HepG2 (cell line): ENCODE measurements around the gene PTPN5. TPM values are rescaled to one million over a fixed set of nuclear protein-coding genes. Genes with fewer than 3 reads are reported as not detected.

Experiments used
- ATF7 ChIP-seq, 2 experiments: fragments of 450-650 bp in 1 of 2; sonication (generic) in 1 of 2; formaldehyde crosslinking in 1 of 2; IDR thresholded peaks; 2 replicates each; pipeline versions ENCODE4 v1.4.0 to v1.6.1; 2016 to 2020; ENCODE audit warnings: antibody characterized with exemption in 1 of 2, mild to moderate bottlenecking in 1 of 2, missing genetic modification reagents in 1 of 2
- BHLHE40 ChIP-seq: IDR thresholded peaks from 2 replicates; pipeline ENCODE4 v1.6.1; 2011; ENCODE audit warnings: low read length, improper control_type of control experiment
- HNRNPL ChIP-seq: fragments of 200-400 bp; formaldehyde crosslinking; IDR thresholded peaks from 2 replicates; pipeline ENCODE4 v1.6.1; 2017; ENCODE audit warnings: mild to moderate bottlenecking, low read depth, low read length
- IRF2 ChIP-seq: IDR thresholded peaks from 2 replicates; pipeline ENCODE4 v1.6.1; 2018; ENCODE audit warnings: missing genetic modification reagents, missing compliant biosample characterization
- MAFF ChIP-seq: IDR thresholded peaks from 2 replicates; pipeline ENCODE4 v1.6.1; 2011; ENCODE audit warnings: low read depth, low read length, improper control_type of control experiment
- SAP130 ChIP-seq: IDR thresholded peaks from 2 replicates; pipeline ENCODE4 v1.6.1; 2016; ENCODE audit warnings: low read depth
- ZMYM2 ChIP-seq: sonication (generic); formaldehyde crosslinking; IDR thresholded peaks from 2 replicates; pipeline ENCODE4 v1.8.0; 2022; ENCODE audit warnings: mild to moderate bottlenecking, missing genetic modification reagents
- ZNF180 ChIP-seq: sonication (generic); formaldehyde crosslinking; IDR thresholded peaks from 2 replicates; pipeline ENCODE4 v1.4.0; 2020; ENCODE audit warnings: low read depth, missing genetic modification reagents, borderline replicate concordance
- ZNF20 ChIP-seq: sonication (generic); formaldehyde crosslinking; IDR thresholded peaks from 2 replicates; pipeline ENCODE4 v1.4.0; 2020; ENCODE audit warnings: mild to moderate bottlenecking, moderate library complexity, missing genetic modification reagents
- ZNF547 ChIP-seq: sonication (generic); formaldehyde crosslinking; IDR thresholded peaks from 2 replicates; pipeline ENCODE4 v1.5.1; 2020; ENCODE audit warnings: mild to moderate bottlenecking, missing genetic modification reagents
- ZNF891 ChIP-seq: sonication (generic); formaldehyde crosslinking; IDR thresholded peaks from 2 replicates; pipeline ENCODE4 v1.5.0; 2020; ENCODE audit warnings: mild to moderate bottlenecking, missing genetic modification reagents
- ZSCAN21 ChIP-seq: sonication (generic); formaldehyde crosslinking; IDR thresholded peaks from 2 replicates; pipeline ENCODE4 v1.8.0; 2022; ENCODE audit warnings: mild to moderate bottlenecking, missing genetic modification reagents, moderate library complexity, borderline replicate concordance
- polyA plus RNA-seq, 8 experiments: library from polyadenylated mRNA; depleted of rRNA in 3 of 8; stranded (reverse) in 7 of 8; unstranded in 1 of 8; fragments of >200 nt; fragmentation: Illumina TruSeq in 4 of 8; extraction: Trizol in 4 of 8; gene quantifications; 2 replicates each; pipeline versions ENCODE4 v1.2.1 to v1.2.3, GENCODE V29; 2011 to 2016; ENCODE audit warnings: low read depth in 4 of 8, missing spikeins in 1 of 8, mixed read lengths in 1 of 8; ENCODE audit not compliant: insufficient read depth in 1 of 8
- total RNA-seq, 5 experiments: library from RNA; depleted of rRNA; stranded (reverse); fragments of >200 nt; fragmentation: Illumina TruSeq; extraction: Trizol; gene quantifications; 2 replicates each; pipeline ENCODE4 v1.2.3, GENCODE V29; 2016; ENCODE audit warnings: low read depth in 1 of 5
- TF ChIP-seq, protein P1 (sequence below): sonication (generic); formaldehyde crosslinking; IDR thresholded peaks from 2 replicates; pipeline ENCODE4 v1.4.0; 2020; ENCODE audit warnings: missing genetic modification reagents
- TF ChIP-seq, protein P2 (sequence below): sonication (generic); formaldehyde crosslinking; IDR thresholded peaks from 2 replicates; pipeline ENCODE4 v1.4.0; 2020; ENCODE audit warnings: missing genetic modification reagents
- TF ChIP-seq, protein P3 (sequence below): sonication (generic); formaldehyde crosslinking; IDR thresholded peaks from 2 replicates; pipeline ENCODE4 v1.5.0; 2020; ENCODE audit warnings: mild to moderate bottlenecking, missing genetic modification reagents
- TF ChIP-seq, protein P4 (sequence below): sonication (generic); formaldehyde crosslinking; IDR thresholded peaks from 2 replicates; pipeline ENCODE4 v1.9.0; 2021; ENCODE audit warnings: mild to moderate bottlenecking, missing genetic modification reagents

PTPN5 gene
- total and polyA plus RNA-seq, 2 of the 13 experiments (the other 11 are each of a cell fraction or from before 2014, with no cell fraction given): not detected

DNA sequence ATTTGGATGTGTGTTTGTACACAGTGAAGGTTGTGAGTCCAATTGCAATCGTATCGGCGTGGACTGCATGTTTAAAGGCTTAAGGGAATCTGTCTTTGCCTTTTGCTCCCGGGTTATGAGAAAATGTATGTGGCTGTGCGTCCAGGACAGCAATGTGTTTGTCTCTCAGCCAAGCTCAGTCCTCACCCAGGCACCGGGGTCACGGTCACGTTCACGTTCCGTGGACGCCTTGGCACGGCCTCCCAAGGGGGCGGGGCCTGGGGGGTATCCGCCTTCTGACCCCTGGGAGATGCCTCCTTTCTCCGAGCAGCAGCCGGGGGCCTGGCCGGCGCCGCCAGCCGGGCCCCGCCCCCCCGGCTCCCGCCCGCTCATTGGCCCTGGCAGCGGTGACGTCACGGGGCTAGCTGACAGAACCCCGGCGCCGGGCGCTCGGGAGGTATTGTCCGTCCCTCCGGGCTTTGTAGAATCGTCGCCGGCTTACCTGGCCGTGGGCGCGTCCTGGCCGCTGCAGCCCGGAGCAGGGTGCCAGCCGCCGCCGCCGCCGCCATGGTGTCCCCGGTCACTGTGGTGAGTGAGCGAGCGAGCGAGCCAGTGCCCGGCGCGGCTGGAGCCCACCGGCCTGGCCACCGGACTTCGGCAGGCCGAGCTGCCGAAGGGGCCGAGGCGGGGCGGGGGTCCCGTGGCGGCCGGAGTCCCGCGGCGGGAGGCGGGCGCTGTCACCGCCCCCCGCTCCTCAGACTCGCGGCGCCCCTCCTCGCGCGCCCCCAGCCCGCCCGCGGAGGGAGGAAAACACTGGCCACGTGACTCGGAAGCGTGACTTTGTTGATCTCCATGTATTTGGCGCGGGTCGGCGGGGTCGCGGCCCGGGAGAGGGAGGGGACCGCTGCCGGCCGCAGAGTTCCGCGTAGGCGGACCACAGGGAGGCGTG lies 93.0 kb downstream of the PTPN5 start, which contains the start of gene TMEM86A (continued):
- TF ChIP-seq, protein P1, sequence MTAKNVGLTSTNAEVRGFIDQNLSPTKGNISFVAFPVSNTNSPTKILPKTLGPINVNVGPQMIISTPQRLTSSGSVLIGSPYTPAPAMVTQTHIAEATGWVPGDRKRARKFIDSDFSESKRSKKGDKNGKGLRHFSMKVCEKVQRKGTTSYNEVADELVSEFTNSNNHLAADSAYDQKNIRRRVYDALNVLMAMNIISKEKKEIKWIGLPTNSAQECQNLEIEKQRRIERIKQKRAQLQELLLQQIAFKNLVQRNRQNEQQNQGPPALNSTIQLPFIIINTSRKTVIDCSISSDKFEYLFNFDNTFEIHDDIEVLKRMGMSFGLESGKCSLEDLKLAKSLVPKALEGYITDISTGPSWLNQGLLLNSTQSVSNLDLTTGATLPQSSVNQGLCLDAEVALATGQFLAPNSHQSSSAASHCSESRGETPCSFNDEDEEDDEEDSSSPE (CRISPR knock-in tag): 0 out of 2 replicates have a peak, but pooled peaks have one; percentile 19
- TF ChIP-seq MAFF (no peak), HNRNPL (no peak), IRF2 (no peak), ZNF547 (peak; percentile 24; the same call in 1 of the 2 replicates), ZNF891 (CRISPR knock-in tag) (peak; percentile 29; the same call in 1 of the 2 replicates), ZSCAN21 (CRISPR knock-in tag) (no peak), SAP130 (peak; percentile 56; the same call in 1 of the 2 replicates), ZMYM2 (CRISPR knock-in tag) (no peak), ZNF20 (CRISPR knock-in tag) (no peak), BHLHE40 (peak; percentile 38; the same call in 1 of the 2 replicates), ZNF180 (CRISPR knock-in tag) (no peak), ATF7 (IDR thresholded peaks at IDR 0.05) (peak; percentile 67), ATF7 (CRISPR knock-in tag; IDR thresholded peaks at IDR 0.05) (no peak)
- TF ChIP-seq, protein P2, sequence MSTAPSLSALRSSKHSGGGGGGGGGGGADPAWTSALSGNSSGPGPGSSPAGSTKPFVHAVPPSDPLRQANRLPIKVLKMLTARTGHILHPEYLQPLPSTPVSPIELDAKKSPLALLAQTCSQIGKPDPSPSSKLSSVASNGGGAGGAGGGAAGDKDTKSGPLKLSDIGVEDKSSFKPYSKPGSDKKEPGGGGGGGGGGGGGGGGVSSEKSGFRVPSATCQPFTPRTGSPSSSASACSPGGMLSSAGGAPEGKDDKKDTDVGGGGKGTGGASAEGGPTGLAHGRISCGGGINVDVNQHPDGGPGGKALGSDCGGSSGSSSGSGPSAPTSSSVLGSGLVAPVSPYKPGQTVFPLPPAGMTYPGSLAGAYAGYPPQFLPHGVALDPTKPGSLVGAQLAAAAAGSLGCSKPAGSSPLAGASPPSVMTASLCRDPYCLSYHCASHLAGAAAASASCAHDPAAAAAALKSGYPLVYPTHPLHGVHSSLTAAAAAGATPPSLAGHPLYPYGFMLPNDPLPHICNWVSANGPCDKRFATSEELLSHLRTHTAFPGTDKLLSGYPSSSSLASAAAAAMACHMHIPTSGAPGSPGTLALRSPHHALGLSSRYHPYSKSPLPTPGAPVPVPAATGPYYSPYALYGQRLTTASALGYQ (CRISPR knock-in tag): no peak
- TF ChIP-seq, protein P3, sequence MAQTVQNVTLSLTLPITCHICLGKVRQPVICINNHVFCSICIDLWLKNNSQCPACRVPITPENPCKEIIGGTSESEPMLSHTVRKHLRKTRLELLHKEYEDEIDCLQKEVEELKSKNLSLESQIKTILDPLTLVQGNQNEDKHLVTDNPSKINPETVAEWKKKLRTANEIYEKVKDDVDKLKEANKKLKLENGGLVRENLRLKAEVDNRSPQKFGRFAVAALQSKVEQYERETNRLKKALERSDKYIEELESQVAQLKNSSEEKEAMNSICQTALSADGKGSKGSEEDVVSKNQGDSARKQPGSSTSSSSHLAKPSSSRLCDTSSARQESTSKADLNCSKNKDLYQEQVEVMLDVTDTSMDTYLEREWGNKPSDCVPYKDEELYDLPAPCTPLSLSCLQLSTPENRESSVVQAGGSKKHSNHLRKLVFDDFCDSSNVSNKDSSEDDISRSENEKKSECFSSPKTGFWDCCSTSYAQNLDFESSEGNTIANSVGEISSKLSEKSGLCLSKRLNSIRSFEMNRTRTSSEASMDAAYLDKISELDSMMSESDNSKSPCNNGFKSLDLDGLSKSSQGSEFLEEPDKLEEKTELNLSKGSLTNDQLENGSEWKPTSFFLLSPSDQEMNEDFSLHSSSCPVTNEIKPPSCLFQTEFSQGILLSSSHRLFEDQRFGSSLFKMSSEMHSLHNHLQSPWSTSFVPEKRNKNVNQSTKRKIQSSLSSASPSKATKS: no peak
- TF ChIP-seq, protein P4, sequence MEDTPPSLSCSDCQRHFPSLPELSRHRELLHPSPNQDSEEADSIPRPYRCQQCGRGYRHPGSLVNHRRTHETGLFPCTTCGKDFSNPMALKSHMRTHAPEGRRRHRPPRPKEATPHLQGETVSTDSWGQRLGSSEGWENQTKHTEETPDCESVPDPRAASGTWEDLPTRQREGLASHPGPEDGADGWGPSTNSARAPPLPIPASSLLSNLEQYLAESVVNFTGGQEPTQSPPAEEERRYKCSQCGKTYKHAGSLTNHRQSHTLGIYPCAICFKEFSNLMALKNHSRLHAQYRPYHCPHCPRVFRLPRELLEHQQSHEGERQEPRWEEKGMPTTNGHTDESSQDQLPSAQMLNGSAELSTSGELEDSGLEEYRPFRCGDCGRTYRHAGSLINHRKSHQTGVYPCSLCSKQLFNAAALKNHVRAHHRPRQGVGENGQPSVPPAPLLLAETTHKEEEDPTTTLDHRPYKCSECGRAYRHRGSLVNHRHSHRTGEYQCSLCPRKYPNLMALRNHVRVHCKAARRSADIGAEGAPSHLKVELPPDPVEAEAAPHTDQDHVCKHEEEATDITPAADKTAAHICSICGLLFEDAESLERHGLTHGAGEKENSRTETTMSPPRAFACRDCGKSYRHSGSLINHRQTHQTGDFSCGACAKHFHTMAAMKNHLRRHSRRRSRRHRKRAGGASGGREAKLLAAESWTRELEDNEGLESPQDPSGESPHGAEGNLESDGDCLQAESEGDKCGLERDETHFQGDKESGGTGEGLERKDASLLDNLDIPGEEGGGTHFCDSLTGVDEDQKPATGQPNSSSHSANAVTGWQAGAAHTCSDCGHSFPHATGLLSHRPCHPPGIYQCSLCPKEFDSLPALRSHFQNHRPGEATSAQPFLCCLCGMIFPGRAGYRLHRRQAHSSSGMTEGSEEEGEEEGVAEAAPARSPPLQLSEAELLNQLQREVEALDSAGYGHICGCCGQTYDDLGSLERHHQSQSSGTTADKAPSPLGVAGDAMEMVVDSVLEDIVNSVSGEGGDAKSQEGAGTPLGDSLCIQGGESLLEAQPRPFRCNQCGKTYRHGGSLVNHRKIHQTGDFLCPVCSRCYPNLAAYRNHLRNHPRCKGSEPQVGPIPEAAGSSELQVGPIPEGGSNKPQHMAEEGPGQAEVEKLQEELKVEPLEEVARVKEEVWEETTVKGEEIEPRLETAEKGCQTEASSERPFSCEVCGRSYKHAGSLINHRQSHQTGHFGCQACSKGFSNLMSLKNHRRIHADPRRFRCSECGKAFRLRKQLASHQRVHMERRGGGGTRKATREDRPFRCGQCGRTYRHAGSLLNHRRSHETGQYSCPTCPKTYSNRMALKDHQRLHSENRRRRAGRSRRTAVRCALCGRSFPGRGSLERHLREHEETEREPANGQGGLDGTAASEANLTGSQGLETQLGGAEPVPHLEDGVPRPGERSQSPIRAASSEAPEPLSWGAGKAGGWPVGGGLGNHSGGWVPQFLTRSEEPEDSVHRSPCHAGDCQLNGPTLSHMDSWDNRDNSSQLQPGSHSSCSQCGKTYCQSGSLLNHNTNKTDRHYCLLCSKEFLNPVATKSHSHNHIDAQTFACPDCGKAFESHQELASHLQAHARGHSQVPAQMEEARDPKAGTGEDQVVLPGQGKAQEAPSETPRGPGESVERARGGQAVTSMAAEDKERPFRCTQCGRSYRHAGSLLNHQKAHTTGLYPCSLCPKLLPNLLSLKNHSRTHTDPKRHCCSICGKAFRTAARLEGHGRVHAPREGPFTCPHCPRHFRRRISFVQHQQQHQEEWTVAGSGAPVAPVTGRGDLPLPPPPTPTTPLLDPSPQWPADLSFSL (CRISPR knock-in tag): 0 out of 2 replicates have a peak, but pooled peaks have one; percentile 49
